Stimulated activated naive CD4-positive, alpha-beta T cell treated with Interleukin-2 at 50 U/mL for 16 hours (primary cell): ENCODE measurements around the gene ATP5ME.
"Not testable (repeated sequence)": the region's sequence is repeated elsewhere in the genome, so short reads cannot be mapped to it uniquely, and the experiment has no call there.

Source experiments
- DNase-seq: peaks from one replicate; lab custom pipeline; 2025; lab: John Stamatoyannopoulos, UW

Gene ATP5ME

DNA sequence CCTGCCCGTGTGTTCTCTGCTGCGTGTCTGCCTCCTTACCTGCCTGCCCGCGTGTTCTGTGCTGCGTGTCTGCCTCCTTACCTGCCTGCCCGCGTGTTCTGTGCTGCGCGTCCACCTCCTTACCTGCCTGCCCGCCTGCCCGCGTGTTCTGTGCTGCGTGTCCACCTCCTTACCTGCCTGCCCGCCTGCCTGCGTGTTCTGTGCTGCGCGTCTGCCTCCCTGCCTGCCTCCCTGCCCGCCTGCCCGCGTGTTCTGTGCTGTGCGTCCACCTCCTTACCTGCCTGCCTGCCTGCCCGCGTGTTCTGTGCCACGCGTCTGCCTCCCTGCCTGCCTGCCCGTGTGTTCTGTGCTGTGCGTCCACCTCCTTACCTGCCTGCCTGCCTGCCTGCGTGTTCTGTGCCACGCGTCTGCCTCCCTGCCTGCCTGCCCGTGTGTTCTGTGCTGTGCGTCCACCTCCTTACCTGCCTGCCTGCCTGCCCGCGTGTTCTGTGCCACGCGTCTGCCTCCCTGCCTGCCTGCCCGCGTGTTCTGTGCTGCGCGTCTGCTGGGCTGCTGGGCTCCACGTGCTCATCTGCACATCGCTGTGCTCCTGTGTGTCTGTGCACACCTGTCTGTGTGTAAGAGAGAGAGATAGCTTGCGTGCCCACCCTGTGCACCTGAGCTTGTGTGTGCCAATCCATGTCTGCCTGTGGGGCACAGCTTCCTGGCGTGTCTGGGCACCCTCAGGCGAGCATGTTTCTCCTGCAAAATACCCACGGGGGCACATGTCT, 38.8 kb downstream of the ATP5ME start:
- DNase-seq: not testable (repeated sequence)

GRCh38 chr4:634599-634985, 39.5 kb downstream of the ATP5ME start:
- no peak for DNase-seq

GRCh38 chr4:633976-634598, 40.0 kb downstream of the ATP5ME start:
- DNase-seq: no peak

DNA sequence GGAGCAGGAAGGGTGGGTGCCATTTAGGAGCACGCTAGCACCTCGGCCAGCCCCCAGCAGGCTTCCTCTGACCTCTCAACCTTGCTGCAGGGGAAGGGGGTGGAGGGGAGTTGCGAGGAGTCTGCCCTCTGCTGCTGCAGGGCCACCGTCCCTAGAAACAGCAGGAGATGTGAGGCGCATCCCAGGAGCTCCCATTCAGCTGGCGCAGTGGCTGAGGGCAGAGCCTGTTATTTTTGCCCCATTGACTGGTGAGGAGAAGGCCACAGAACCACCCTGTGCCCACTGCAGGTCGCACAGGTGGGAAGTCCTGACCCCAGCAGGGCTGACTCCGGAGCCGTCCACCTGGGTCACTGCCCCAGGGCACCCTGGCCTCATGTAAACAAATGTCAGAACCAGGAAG, 40.7 kb downstream of the ATP5ME start:
- no peak for DNase-seq

- DNase-seq: no peak
Measured at GRCh38 chr4:632926-633325, 41.1 kb downstream of the ATP5ME start.

GRCh38 chr4:632196-632790, 41.8 kb downstream of the ATP5ME start:
- no peak for DNase-seq

- no peak for DNase-seq
Measured at GRCh38 chr4:630656-631055, 43.4 kb downstream of the ATP5ME start.

DNA sequence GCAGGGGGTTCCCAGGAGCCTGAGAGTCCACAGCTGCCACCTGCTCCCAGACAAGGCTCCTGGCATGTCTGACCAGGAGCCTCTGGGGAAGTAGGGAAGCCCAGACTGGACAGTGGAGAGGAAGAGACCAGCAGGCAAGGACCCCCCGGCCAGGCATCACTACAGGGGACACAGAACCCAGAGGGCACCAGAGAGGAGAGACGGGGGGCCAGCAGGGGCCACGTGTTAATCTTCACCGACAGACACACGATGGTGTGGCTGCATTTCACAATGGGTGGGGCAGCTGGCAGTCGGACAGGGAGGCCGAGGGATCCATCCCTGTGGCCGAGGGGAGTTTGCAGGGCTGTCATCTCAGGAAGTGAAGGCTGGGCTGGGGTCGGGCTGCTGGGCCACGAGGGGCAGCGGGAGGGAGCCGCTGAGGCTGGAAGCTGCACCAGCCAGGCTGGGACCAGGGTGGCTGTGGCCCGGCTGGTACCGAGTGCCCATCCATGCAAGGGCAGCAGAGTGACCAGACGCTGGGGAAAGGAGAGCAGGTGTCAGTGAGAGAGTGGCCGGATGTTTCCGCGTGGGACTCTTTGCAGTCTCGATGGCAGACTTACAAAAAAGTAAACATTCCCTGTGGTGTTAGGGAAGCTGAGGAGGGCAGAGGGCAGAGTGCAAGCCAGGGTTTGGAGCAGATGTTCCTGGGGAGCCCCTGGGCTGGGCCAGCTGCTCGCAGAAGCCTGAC, 44.0 kb downstream of the ATP5ME start:
- no peak for DNase-seq

GRCh38 chr4:629636-629914, 44.5 kb downstream of the ATP5ME start:
- DNase-seq: no peak

- DNase-seq: no peak
Measured at GRCh38 chr4:628821-629635, 45.0 kb downstream of the ATP5ME start.

GRCh38 chr4:628311-628741, 45.8 kb downstream of the ATP5ME start:
- DNase-seq: no peak

DNA sequence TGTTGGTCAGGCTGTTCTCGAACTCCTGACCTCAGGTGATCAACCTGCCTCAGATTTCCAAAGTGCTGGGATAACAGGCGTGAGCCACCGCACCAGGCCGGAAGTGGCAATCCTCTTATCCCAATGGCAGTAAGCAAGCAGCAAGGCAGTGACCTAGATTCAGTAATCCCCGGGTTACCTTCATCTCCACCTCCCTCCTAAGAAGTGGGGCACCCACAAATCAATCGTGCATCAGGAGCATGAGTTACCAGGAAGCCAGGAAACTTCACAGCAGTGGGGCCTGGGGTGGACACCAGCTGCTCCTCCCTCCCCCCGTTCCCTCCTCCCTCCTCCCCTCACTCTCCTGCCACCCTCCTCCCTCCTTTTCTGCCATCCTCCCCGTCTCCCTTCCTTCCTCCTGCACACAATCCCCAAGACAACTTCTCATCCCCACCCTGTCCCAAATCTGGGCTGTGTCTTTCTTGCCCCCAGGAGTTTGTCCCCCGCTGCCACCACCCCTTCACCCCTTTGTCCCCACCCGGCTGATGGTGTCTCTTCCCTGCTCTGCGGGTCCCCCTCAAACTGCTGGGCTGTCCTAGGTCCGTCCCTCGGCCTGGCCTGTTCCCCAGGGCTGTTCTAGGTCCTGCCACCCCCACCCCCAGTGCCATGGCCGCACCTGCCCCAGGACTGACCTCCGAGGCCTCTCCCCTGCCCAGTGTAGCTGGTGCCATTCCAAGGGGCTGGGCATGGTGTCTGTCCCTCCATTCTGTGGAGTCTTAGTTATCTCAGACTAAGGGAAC, 46.5 kb downstream of the ATP5ME start:
- no peak for DNase-seq

DNA sequence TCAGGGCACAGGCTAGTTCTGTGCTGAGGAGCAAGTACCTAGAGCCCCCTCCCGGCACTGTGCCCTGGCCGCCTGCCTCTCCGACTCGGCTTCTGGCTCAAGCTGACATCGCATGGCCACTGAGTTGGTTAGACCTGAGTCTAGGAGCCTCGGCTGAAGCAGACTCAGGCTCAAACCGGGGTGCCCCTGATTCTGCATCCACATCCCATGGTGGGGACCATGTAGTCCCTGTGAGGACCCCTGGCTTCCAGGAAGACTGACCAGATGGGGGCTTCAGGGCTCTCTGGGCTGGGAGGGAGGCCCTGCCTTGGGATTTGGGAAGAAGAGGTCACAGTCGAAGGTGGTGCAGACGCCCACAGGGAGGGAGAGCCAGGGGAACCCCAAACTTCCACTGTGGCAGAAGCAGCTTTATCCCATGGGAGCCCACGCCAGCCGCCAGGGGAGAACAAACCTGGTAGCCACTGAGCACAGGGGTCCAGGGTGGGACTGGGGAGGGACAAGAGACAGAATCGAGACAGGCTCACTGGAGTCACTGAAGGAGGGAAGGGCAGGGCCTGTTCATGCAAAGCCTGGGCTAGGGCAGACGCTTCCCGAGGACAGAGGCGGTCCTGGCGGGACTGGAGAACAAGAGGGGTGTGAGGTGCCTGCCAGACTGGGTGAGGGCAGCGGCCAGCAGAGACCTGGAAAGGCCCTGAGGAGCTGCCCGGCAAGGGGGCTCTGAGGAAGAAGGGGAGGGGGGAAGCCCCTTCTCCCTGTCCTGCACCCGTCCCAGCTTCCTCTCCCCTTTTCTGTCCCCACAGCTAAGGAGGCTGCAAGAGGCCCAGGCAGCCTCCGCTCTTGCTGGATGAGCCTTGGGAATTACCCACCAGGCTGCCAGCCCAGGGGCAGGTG, 47.6 kb downstream of the ATP5ME start:
- DNase-seq: no peak

DNA sequence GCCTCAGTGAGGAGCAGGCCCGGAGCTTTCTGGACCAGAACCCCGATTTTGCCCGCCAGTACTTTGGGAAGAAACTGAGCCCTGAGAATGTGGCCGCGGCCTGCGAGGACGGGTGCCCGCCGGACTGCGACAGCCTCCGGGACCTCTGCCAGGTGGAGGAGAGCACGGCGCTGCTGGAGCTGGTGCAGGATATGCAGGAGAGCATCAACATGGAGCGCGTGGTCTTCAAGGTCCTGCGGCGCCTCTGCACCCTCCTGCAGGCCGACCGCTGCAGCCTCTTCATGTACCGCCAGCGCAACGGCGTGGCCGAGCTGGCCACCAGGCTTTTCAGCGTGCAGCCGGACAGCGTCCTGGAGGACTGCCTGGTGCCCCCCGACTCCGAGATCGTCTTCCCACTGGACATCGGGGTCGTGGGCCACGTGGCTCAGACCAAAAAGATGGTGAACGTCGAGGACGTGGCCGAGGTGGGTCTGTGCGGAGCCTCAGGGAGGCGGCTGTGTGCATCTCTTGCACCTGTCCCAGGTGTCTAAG, 48.4 kb downstream of the ATP5ME start:
- DNase-seq: no peak

DNA sequence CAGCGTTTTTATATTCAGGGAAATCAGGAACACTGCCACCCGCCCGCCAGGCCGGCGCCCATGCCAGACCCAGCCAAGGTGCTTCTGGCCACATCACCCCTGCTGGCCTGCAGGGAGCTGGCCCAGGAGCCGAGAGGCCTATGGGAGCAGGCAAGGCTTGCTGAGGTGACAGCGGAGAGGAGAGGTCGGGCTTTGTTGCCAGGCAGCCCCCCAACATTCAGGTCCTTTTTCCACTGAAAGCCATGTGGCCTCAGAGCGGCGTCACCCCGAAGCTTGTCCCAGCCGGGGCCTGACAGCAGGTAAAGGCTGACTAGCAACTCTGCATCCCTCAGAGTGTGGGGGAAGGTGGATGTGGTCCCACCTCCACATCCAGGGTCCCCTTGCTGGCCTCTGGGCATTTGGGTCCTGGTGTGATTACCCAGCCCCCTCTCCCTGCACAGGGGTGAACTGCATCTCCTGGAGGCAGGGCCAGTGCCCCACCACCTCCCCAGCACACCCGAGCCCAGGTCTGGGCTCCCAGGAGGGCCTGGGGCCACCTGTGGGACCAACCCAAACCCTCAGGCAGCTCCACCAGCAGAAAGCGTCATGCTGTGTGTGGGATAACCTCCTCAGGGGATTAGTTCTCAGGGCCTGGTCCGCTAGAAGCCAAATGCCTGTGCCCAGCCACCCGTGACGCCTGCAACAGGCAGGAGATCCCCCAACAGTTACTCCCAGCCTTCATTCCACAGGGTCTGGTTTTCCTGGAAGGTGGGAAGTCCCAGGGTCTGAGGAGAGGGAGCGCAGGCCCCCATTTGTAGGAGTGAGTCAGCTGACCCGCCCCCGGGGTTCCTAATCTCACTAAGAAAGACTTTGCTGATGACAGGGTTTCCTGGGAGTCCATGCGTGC, 49.1 kb downstream of the ATP5ME start, which contains the start of gene PDE6B:
PDE6B (plus strand) TSS at position 869 of the 886 bp plus-strand sequence. CDS start 54 bp downstream, outside the sequence.
- DNase-seq: no peak

GRCh38 chr4:623914-624566, 50.0 kb downstream of the ATP5ME start:
- no peak for DNase-seq

- DNase-seq: no peak
Measured at GRCh38 chr4:622996-623913, 50.8 kb downstream of the ATP5ME start.
